Loucy (cell line): ENCODE measurements around the gene LOXL1.
A peak's percentile ranks its signal among the peaks of the same experiment; 100 is the strongest.

Experiments used
- H2AFZ ChIP-seq: fragments of 200-600 bp; sonication (generic); 2 replicates; pipeline ENCODE4 v1.6.0; 2016; ENCODE audit warnings: antibody characterized with exemption, mild to moderate bottlenecking, low read length, moderate library complexity
- H3F3A ChIP-seq: fragments of 200-600 bp; 2 replicates; pipeline ENCODE4 v1.6.0; 2016; ENCODE audit warnings: antibody characterized with exemption, low read depth, mild to moderate bottlenecking
- H3K27me3 ChIP-seq: fragments of 200-600 bp; sonication (generic); 2 replicates; pipeline ENCODE4 v1.6.1; 2014; ENCODE audit warnings: low read length, mild to moderate bottlenecking; ENCODE audit not compliant: insufficient read depth, poor library complexity, severe bottlenecking
- H3K36me3 ChIP-seq: fragments of 200-600 bp; sonication (generic); 2 replicates; pipeline ENCODE4 v1.6.1; 2016; ENCODE audit warnings: low read length; ENCODE audit not compliant: insufficient read depth
- H3K4me1 ChIP-seq: fragments of 200-600 bp; sonication (generic); 2 replicates; pipeline ENCODE4 v1.5.1; 2014; ENCODE audit warnings: low read length, mild to moderate bottlenecking; ENCODE audit not compliant: insufficient read depth, poor library complexity, severe bottlenecking
- H3K4me2 ChIP-seq: fragments of 200-600 bp; sonication (generic); 2 replicates; pipeline ENCODE4 v1.6.0; 2014; ENCODE audit warnings: antibody characterized with exemption, low read length, low read depth, mild to moderate bottlenecking; ENCODE audit not compliant: poor library complexity, severe bottlenecking
- H3K4me3 ChIP-seq: fragments of 200-600 bp; sonication (generic); 2 replicates; pipeline ENCODE4 v1.5.1; 2014; ENCODE audit warnings: low read length, mild to moderate bottlenecking, mixed read lengths; ENCODE audit not compliant: poor library complexity, severe bottlenecking
- H3K79me2 ChIP-seq: fragments of 200-600 bp; sonication (generic); 2 replicates; pipeline ENCODE4 v1.6.1; 2014; ENCODE audit warnings: low read length; ENCODE audit not compliant: insufficient read depth
- H3K9ac ChIP-seq: fragments of 200-600 bp; sonication (generic); 2 replicates; pipeline ENCODE4 v1.6.0; 2014; ENCODE audit warnings: mild to moderate bottlenecking, low read depth, low read length, moderate library complexity; ENCODE audit not compliant: poor library complexity, severe bottlenecking
- H3K9me2 ChIP-seq: fragments of 200-600 bp; sonication (generic); replicated peaks from 2 replicates; pipeline ENCODE4 v1.6.1; 2016; ENCODE audit warnings: low read depth, low read length, mixed read lengths
- H3K9me3 ChIP-seq: fragments of 200-600 bp; sonication (generic); 2 replicates; pipeline ENCODE4 v1.6.1; 2014; ENCODE audit warnings: mild to moderate bottlenecking, antibody characterized with exemption, low read length, low read depth; ENCODE audit not compliant: insufficient read depth
- H4K20me1 ChIP-seq: fragments of 200-600 bp; sonication (generic); 2 replicates; pipeline ENCODE4 v1.6.0; 2014; ENCODE audit warnings: antibody characterized with exemption, low read length, mild to moderate bottlenecking; ENCODE audit not compliant: insufficient read depth, poor library complexity, severe bottlenecking
- CTCF ChIP-seq: fragments of 200-600 bp; sonication (generic); conservative IDR thresholded peaks from 2 replicates; pipeline ENCODE4 v1.5.1; 2014; ENCODE audit warnings: mild to moderate bottlenecking, antibody characterized with exemption, low read length
- EZH2phosphoT487 ChIP-seq: fragments of 200-600 bp; IDR thresholded peaks from 2 replicates; pipeline ENCODE4 v1.6.1; 2018; ENCODE audit warnings: antibody characterized with exemption, mild to moderate bottlenecking, moderate library complexity, borderline replicate concordance

LOXL1 gene

GRCh38 chr15:73892446-73893226, 33.6 kb upstream of the LOXL1 start:
- Histone ChIP-seq H3K4me3 (no peak overlapping the region), H3K27me3 (no peaks in the 10 kb centered on the region), H3K36me3 (no peaks in the 10 kb centered on the region), H3K9me3 (no peaks in the 10 kb centered on the region; the same call in 1 of the 2 replicates), H3K9me2 (no peaks in the 10 kb centered on the region), H3K4me1 (no peaks in the 10 kb centered on the region), H3K9ac (no peak overlapping the region), H3F3A (no peaks in the 10 kb centered on the region), H4K20me1 (no peaks in the 10 kb centered on the region), H2AFZ (no peak overlapping the region), H3K79me2 (no peaks in the 10 kb centered on the region), H3K4me2 (no peak overlapping the region)
- TF ChIP-seq CTCF (no peak), EZH2phosphoT487 (no peak)

DNA sequence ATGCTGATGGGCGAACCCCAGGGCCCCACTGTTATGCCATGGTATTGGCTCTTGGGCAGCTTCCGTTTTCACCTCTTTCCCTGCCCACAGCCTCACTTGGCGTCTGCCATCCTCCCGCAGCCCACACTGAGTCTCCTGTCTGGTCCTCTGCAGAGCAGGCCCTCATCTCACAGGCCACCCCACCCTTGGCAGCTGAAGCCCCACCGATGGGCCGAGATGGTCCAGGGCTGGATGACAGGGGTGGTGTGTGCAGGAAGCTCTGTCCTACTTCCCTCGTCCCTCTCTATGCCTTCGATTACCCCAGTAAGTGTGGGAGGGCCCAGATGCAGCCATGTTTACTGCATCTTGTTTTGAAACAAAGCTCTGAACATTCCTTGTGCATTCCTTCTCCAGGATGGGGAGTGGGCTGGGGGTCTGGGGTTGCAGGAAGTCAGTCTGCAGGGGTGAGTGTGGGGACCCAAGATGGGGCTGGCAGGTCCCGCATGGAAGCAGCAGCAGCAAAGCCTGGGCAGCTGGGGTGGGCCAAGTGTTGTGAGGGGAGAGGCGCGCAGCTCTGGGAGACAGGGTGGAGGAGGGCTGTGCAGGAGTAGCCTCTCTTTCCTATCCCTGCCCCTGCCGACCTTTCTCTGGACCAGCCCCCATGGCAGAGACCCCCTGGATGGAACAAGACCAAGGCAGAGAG, 32.0 kb upstream of the LOXL1 start:
- no peak overlapping the region for H3K4me3 ChIP-seq
- no peak overlapping the region for H3K9ac ChIP-seq
- H2AFZ ChIP-seq = no peak overlapping the region
- no peaks in the 10 kb centered on the region for H3F3A ChIP-seq
- no peaks in the 10 kb centered on the region; the same call in 1 of the 2 replicates for H3K9me3 ChIP-seq
- H4K20me1 ChIP-seq = no peaks in the 10 kb centered on the region
- H3K4me1 ChIP-seq = no peaks in the 10 kb centered on the region
- no peak for TF ChIP-seq CTCF
- no peak for TF ChIP-seq EZH2phosphoT487
- H3K36me3 ChIP-seq = no peaks in the 10 kb centered on the region
- no peaks in the 10 kb centered on the region for H3K27me3 ChIP-seq
- no peaks in the 10 kb centered on the region for H3K79me2 ChIP-seq
- H3K4me2 ChIP-seq = no peak overlapping the region
- H3K9me2 ChIP-seq = no peaks in the 10 kb centered on the region

DNA sequence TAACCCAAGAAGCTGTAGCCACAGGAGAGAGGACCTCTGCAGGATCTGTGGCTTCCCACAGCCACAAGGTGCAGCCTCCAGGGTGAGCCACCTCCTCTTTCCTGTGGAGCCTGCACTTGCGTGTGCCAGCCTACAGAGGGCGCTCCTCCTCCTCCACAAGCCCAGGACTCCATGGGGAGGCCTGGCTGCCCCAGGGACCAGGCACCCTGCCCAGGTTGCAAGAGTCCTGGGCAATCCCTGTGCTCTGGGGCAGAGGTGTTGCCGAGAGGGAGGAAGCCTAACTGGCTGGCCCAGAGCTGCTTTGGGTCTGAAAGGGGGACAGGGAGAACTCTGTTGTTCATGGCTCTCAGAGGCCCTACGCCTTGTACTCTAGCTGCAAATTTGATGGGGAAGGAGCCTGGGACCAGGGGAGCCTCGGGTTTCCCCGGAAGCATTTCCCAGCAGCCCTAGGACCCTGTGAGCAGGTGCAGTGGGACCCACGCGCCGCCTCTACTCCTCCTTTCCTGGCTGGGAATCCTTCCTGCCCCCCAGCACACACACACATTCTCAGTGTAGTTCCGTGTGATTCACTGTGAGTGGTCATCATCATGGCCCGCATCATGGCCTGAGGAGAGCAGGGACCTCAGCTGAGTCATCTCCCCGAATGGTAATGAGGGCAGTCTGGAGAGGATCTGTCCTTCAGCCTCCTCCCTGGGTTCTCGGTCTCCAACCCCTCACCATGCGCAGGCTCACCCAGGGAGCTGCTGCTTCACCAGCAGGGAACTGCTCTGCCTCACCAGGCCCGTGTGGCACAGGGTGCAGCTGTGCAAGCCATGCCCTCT, 28.6 kb upstream of the LOXL1 start:
- H3K79me2 ChIP-seq = no peaks in the 10 kb centered on the region
- TF ChIP-seq EZH2phosphoT487 = no peak
- peak; percentile 93 for TF ChIP-seq CTCF
- no peaks in the 10 kb centered on the region for H3K27me3 ChIP-seq
- no peaks in the 10 kb centered on the region for H3K36me3 ChIP-seq
- no peaks in the 10 kb centered on the region for H4K20me1 ChIP-seq
- no peaks in the 10 kb centered on the region for H3K9me2 ChIP-seq
- no peaks in the 10 kb centered on the region; the same call in 1 of the 2 replicates for H3K9me3 ChIP-seq
- no peak overlapping the region for H3K4me3 ChIP-seq
- H3K9ac ChIP-seq = no peak overlapping the region
- H3K4me1 ChIP-seq = no peaks in the 10 kb centered on the region
- H2AFZ ChIP-seq = no peak overlapping the region
- no peaks in the 10 kb centered on the region for H3F3A ChIP-seq
- H3K4me2 ChIP-seq = no peak overlapping the region
